Measurements from ENCODE around the gene MACROD2.

DNA sequence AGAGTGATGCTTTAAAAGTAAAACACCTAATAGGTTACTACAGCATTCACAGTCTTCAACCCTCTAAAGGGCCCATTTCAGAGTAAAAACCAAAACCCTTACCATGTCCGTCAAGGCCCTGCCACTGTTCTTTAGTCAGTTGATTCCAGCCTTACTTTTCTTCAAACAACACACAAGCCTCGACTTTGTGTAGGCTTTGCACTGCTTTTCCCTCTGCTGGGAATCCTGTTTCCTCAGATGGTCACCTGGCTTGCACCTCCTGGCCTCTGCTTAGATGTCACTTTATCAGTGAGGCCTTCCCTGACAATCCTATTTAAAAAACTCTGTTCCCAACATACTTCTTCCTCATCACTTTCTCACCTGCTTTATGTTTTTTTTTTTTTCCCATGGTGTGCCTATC lies 419.2 kb downstream of the MACROD2 start:
- TF ChIP-seq POLR2A (IDR thresholded peaks at IDR 0.05), result no peak
- no peak for TF ChIP-seq CTCF (IDR thresholded peaks at IDR 0.05)
- no peak for TF ChIP-seq EP300 (IDR thresholded peaks at IDR 0.05)

All from ovary (tissue), 3 donors.